HG03097 (cell line): ENCODE results near the gene SUGCT.
A peak's percentile ranks its signal among the peaks of the same experiment; 100 is the strongest.
"Not testable (repeated sequence)": the region's sequence is repeated elsewhere in the genome, so short reads cannot be mapped to it uniquely, and the experiment has no call there.

Experiments used
- ATAC-seq: cut with Tn5 transposase; IDR thresholded peaks from one replicate; pipeline ENCODE4 v1.9.1; 2021; ENCODE audit not compliant: unreplicated experiment, low FRiP score

The SUGCT gene

GRCh38 chr7:40646717-40647116 is 511.9 kb downstream of the SUGCT start:
- ATAC-seq, result no peak

DNA sequence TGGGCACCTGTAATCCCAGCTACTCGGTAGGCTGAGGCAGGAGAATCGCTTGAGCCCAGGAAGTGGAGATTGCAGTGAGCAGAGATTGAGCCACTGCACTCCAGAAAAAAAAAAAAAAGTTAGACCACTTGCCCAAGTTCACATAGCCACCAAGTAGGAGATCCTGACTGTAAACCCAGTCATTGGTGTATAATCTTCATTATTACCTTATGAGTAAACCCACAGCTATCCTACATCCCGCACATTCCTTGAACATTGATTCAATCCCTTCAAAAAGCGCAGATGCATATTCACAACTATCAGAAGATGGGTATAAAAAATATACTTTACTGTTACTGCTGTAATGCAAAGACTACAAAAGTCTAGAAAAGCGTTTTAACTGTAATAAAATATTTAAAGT is 512.9 kb downstream of the SUGCT start:
- no peak for ATAC-seq

- no peak for ATAC-seq
Observed at GRCh38 chr7:40649247-40649646, 514.4 kb downstream of the SUGCT start.

GRCh38 chr7:40650903-40651302 is 516.1 kb downstream of the SUGCT start:
- not testable (repeated sequence) for ATAC-seq

DNA sequence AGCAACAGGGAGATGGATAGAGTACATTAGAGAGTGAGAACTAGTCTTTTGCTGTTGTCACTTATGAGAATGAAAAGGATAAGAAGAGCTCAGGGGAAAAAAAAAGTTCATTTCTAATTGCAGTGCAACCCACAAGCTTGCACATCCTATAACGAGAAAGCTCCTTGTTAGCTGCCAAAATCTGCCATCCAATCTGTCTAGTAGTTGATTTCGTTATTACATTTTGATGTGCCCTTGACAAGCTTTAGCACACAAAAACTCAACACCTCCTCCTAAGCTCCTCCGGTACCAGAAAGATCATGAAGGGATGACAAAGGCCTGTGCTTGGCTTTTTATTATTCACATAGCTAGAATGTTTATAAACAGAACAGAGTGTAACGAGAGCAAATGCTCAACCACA is 519.4 kb downstream of the SUGCT start:
- no peak for ATAC-seq

DNA sequence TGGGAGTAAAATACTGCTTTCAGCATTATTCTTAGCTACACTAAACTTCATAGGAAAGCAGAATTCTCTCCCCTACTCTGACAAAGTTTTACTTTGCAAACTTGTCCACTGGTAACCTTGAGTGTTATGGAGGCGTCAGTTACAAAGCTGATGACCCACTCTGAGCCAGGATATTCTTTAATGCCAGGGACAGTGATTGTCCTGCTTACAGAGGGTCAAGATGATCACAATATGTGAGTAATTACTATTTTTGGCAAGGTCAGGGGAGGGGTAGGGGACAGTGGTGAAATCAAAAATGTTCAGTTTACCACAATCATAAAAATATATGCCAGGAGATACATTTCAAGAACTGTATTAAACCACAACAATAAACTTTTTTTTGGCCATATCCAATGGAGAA is 520.6 kb downstream of the SUGCT start:
- no peak for ATAC-seq

- no peak for ATAC-seq
Observed at GRCh38 chr7:40656349-40656748, 521.5 kb downstream of the SUGCT start.

DNA sequence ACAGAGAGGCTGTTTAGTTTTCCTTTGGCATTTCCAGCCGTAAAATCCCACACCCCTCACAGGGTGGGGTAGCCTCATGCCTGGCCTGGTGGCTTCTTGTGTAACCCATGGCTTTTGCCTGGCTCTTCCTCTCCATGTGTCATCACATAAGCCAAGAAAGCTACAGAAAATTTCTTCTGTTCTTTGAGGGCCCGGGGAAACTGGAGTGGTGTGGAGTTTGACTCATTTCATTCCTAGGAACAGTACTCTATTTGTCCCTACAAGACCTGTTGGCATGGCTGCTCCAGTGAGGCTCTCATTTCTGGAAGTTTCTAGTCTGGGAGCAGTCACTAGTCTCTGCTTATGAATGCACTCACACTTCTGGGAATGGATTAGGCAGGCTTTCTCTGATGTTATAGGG is 523.9 kb downstream of the SUGCT start:
- ATAC-seq, result no peak

DNA sequence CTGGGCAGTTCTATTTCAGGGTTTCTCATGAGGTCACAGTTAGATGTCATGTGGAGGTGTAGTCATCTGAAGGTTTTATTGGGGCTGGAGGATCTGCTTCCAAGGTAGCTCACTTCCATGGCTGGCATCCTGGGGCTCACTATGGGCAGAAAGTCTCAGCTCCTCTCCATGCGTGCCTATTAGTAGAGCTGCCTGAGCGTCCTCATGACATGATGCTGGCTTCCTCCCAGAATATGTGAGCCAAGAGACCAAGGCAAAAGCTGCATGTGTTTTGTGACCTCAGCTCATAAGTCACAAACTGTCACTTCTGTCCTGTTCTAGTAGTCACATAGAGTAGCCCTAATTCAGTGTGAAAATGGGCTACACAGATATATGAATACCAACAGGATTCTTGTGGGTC is 524.4 kb downstream of the SUGCT start:
- ATAC-seq, result no peak

- no peak for ATAC-seq
Observed at GRCh38 chr7:40673285-40673684, 538.5 kb downstream of the SUGCT start.

- no peak for ATAC-seq
Observed at GRCh38 chr7:40674316-40674715, 539.5 kb downstream of the SUGCT start.

DNA sequence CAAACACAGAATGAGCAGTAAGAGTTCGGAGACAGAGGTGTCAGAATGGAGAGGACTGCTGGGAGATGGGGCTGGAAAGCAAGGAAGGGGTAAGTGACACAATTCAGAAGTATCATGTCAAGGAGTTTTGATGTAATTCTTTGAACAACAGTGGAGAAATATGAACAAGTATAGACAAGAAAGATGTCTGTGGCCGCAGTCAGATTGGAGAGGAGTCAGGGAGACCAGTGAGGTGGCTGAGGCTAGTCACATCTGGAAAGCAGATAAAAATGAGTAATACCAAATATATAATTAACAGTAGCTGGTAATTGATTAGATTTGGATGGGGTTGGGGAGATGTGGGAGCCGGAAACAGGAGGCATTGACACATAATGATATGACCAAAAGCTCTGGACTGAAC is 540.9 kb downstream of the SUGCT start:
- no peak for ATAC-seq

GRCh38 chr7:40676221-40676620 is 541.4 kb downstream of the SUGCT start:
- ATAC-seq, result no peak

DNA sequence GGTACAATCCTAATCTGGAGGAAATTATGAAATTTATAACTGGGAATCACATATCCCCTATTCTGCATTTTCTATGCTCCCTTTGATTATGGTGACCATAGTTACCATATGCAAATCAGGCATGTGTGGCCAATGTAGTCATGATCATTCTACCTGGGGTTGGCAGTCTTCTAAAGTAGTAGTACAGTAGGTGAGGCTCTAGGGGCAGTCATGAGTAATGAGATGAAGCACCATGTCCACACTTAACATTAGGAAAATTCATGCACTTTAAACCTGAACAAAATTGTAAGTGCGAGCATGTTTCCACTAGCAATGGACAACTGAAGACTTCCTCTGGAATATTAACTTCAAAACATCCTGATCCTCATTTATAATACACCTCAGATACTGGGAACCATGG is 545.9 kb downstream of the SUGCT start:
- peak; percentile 74 for ATAC-seq

- no peak for ATAC-seq
Observed at GRCh38 chr7:40682696-40683095, 547.9 kb downstream of the SUGCT start.

DNA sequence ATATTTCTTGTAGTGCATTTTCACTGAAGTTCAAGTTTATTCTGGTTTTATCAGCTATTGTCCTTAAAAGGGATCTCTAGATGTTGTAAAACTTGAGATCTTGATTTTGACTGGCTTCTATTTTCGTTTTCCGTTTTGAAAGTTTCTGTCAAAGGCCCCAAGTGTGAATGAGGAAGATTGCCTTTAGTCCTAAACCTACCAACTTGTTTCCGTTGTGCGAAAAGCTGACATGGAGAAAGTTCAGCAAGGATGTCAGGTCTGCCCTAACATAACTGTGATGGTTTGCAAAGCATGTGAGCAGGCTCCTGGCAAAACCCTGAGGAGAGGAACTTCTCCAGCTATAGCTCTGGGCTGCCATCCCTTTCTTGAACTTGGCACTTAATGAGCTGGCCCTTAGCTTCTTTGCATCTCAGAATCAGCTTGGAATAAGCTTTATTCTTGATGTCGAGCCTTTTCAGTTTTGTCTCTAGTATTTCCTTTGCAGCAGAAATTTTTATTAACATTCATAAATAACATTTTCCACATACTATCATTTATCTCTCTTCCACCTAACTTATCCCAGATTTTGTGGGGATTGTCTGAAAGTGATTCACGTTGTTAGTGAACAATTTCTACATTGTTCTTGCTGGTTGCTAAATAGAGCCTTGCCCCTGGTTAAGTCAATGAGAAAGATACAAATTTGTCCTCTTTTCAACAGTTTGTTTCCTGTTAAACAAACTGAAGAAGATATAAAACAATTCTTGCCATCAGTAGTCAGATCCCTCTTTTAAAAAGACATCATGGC is 559.4 kb downstream of the SUGCT start:
- no peak for ATAC-seq

GRCh38 chr7:40694991-40695390 is 560.2 kb downstream of the SUGCT start:
- ATAC-seq, result no peak

- ATAC-seq, result no peak
Observed at GRCh38 chr7:40697653-40698052, 562.8 kb downstream of the SUGCT start.

- no peak for ATAC-seq
Observed at GRCh38 chr7:40698214-40698920, 563.6 kb downstream of the SUGCT start.

DNA sequence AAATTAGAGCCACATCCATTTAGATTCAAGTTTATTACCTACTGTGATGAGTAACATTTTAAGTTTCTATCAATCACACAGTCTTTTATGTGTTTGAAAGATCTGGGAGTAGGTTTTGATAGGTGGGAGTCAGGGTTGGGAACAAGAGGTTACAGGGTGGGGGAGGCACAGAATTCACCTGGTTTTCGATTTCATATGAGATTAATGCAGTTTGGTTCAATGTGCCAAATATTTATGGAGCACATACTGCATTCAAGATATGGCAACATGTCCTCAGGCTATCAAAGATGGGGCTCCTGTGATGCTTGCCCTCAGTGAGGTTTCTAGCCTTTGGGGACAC is 564.1 kb downstream of the SUGCT start:
- no peak for ATAC-seq

DNA sequence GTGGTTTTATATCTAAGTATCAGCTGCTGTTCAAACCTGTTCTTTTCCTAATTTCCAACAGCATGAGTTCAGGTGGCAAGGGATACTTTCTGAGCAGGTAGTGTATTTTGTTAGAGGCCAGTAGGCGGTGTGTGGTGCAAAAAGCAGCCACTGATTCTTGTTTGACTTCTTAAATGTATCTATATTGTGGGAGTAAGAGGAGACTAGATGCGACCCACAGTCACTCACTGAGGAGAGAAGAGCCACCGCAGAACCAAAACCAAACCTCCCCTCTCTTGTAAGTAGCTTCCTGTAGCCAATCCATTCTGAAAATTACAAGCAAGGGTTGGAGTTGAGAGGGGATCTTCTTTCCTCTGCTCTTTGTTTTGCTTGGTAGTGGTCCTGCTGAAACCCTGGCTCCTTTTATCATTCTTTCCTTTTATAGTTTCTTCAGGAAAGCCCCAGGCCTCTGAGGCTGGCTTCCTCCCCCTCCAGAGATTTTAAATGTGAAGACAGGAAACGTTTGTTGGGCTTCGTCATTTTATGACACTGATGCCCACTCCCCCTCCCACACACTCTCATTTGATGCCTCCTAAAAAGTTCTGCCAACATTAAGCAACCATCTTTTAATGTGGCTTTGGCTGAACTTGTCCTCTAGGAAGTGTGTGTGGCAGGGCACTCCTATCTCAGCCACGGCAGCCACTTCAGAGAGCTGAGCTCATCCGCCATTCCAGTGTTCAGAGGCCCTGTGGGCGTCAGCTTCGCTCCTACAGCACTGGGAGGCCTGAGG is 566.0 kb downstream of the SUGCT start:
- ATAC-seq, result no peak
